Right lobe of liver (tissue), 6 donors: ENCODE measurements around the gene SH2D2A. TPM values are rescaled to one million over a fixed set of nuclear protein-coding genes. Genes with fewer than 3 reads are reported as not detected.

ENCODE experiments used
- ATAC-seq, 4 donors: fragments of 200-7000 bp; cut with Tn5 transposase; one replicate each; pipeline ENCODE4 v1.9.1; 2020; ENCODE audit warnings: mild to moderate bottlenecking in 4 of 4, moderate library complexity in 4 of 4
- DNase-seq, 3 donors: peaks; one replicate each; pipeline ENCODE4 v3.0.0-alpha.2; 2020
- H3K27ac ChIP-seq, 3 donors: fragments of 200-600 bp; one replicate each; pipeline ENCODE4 v1.8.0; 2022
- H3K27me3 ChIP-seq, 2 donors: fragments of 200-600 bp; one replicate each; pipeline ENCODE4 v1.8.0; 2022
- H3K36me3 ChIP-seq, 4 donors: fragments of 200-600 bp; sonication (generic) in 1 of 4; one replicate each; pipeline versions ENCODE4 v1.5.1 to v1.8.0; 2017 to 2022; ENCODE audit warnings: control low read depth in 1 of 4
- H3K4me1 ChIP-seq, 4 donors: fragments of 200-600 bp; sonication (generic) in 1 of 4; one replicate each; pipeline versions ENCODE4 v1.5.1 to v1.8.0; 2017 to 2022; ENCODE audit warnings: control low read depth in 1 of 4
- H3K4me3 ChIP-seq, 3 donors: fragments of 200-600 bp; one replicate each; pipeline ENCODE4 v1.8.0; 2022
- H3K9me3 ChIP-seq, 4 donors: fragments of 200-600 bp; sonication (generic) in 1 of 4; one replicate each; pipeline versions ENCODE4 v1.5.1 to v1.8.0; 2017 to 2022; ENCODE audit warnings: control low read depth in 1 of 4
- CTCF ChIP-seq, 4 donors: fragments of 200-600 bp in 3 of 4; fragments of 450-650 bp in 1 of 4; IDR thresholded peaks; one replicate each; pipeline versions ENCODE4 v1.5.1 to v1.8.0; 2016 to 2022; ENCODE audit warnings: antibody characterized with exemption in 4 of 4, mild to moderate bottlenecking in 2 of 4
- POLR2A ChIP-seq: fragments of 450-650 bp; IDR thresholded peaks from one replicate; pipeline ENCODE4 v1.6.1; 2017; ENCODE audit warnings: antibody characterized with exemption, mild to moderate bottlenecking
- WGBS: methylation state at CpG from one replicate; pipeline ENCODE4 v1.1.6; 2018; ENCODE audit warnings: low coverage, low lambda C conversion rate; ENCODE audit not compliant: insufficient coverage; ENCODE audit errors: missing lambda C conversion rate; 5-methylcytosine and 5-hydroxymethylcytosine counted together
- intact Hi-C, 2 donors: fragments of 100-400 bp; cut with DNase I; formaldehyde crosslinking; loops; one replicate each; pipeline versions ENCODE4 v1.11.2 to v1.14.1; 2022
- total RNA-seq, 6 experiments: library from RNA; depleted of rRNA in 2 of 6; stranded (reverse); fragments of >200 nt in 2 of 6; fragmentation: NEBNext Ultra II Directional in 3 of 6; extraction: Animal tissue kit (Norgen Biotek cat#: 25700) in 3 of 6; gene quantifications; one replicate each; pipeline versions ENCODE4 v1.1.0 to v1.2.4, GENCODE V29; 2016 to 2023
- donor health status: DM: no; HTN: yes; CAD: no.
- donor health status: DM: no; HTN: no; CAD: no.
- donor health status: DM: no; HTN: no; CAD: no.
- donor health status: DM: no; HTN: yes; CAD: no.
- donor health status: DM: no; HTN: yes; CAD: no.

The SH2D2A gene
- total RNA-seq, 6 experiments from 2014 or later = 0.32 to 1.3 (median 0.67) TPM

- no peaks in the 10 kb centered on the region for H3K36me3 ChIP-seq
- ATAC-seq = peak; percentile 88 to 93 (median 92)
- H3K27me3 ChIP-seq = no peaks in the 10 kb centered on the region
- peak overlapping the region in 2 of 3 donors; percentile 72 to 85 for H3K27ac ChIP-seq
- peak; percentile 90 to 98 (median 97) for DNase-seq
- TF ChIP-seq POLR2A (no peak), CTCF (IDR thresholded peaks at IDR 0.05) (no peak)
- no peak overlapping the region for H3K4me3 ChIP-seq
- intact Hi-C loops = no loop called here
- WGBS = 30% methylated on average over 2 of the region's 9 CpGs
- H3K4me1 ChIP-seq = peaks cover 0 to 16% (median 7%) of the 10 kb centered on the region in 4 donors
- H3K9me3 ChIP-seq = no peaks in the 10 kb centered on the region
Measured at GRCh38 chr1:156852418-156852874, 35.8 kb upstream of the SH2D2A start.

GRCh38 chr1:156851779-156852417, 35.2 kb upstream of the SH2D2A start:
- peak; percentile 89 to 96 (median 95) for DNase-seq
- Histone ChIP-seq H3K36me3 (no peaks in the 10 kb centered on the region), H3K27ac (peak overlapping the region in 2 of 3 donors; percentile 72 to 85), H3K4me3 (no peak overlapping the region), H3K4me1 (peaks cover 0 to 16% (median 7%) of the 10 kb centered on the region in 4 donors), H3K27me3 (no peaks in the 10 kb centered on the region), H3K9me3 (no peaks in the 10 kb centered on the region)
- peak; percentile 90 to 95 (median 93) for ATAC-seq
- 29% methylated on average over 3 of the region's 17 CpGs for WGBS
- no peak for TF ChIP-seq POLR2A
- peak in 1 of 4 donors; percentile 17 for TF ChIP-seq CTCF (IDR thresholded peaks at IDR 0.05)
- intact Hi-C loops = no loop called here

- 45% methylated on average over 4 of the region's 23 CpGs for WGBS
- no peak overlapping the region for H3K27ac ChIP-seq
- no peak for TF ChIP-seq CTCF (IDR thresholded peaks at IDR 0.05)
- TF ChIP-seq POLR2A = no peak
- peaks cover 0 to 16% (median 7%) of the 10 kb centered on the region in 4 donors for H3K4me1 ChIP-seq
- intact Hi-C loops = no loop called here
- DNase-seq (peak in 1 of 3 donors; percentile 49), ATAC-seq (no peak)
- H3K4me3 ChIP-seq = no peak overlapping the region
- peaks cover 0 to 10% of the 10 kb centered on the region in 2 donors for H3K27me3 ChIP-seq
- no peaks in the 10 kb centered on the region for H3K36me3 ChIP-seq
- no peaks in the 10 kb centered on the region for H3K9me3 ChIP-seq
Measured at GRCh38 chr1:156849151-156849496, 32.5 kb upstream of the SH2D2A start.

- WGBS = 32% methylated on average over 6 of the region's 36 CpGs
- TF ChIP-seq CTCF (IDR thresholded peaks at IDR 0.05) (no peak), POLR2A (no peak)
- intact Hi-C loops = no loop called here
- peaks cover 0 to 10% of the 10 kb centered on the region in 2 donors for H3K27me3 ChIP-seq
- no peak overlapping the region for H3K4me3 ChIP-seq
- no peaks in the 10 kb centered on the region for H3K9me3 ChIP-seq
- DNase-seq (peak in 1 of 3 donors; percentile 48), ATAC-seq (no peak)
- peaks cover 0 to 16% (median 7%) of the 10 kb centered on the region in 4 donors for H3K4me1 ChIP-seq
- no peaks in the 10 kb centered on the region for H3K36me3 ChIP-seq
- H3K27ac ChIP-seq = no peak overlapping the region
Measured at GRCh38 chr1:156848461-156849150, 32.0 kb upstream of the SH2D2A start.
